B cell (primary cell): ENCODE data around the gene MMS19. TPM values are rescaled to one million over a fixed set of nuclear protein-coding genes. Genes with fewer than 3 reads are reported as not detected.

Experiments used
- ATAC-seq: fragments of 200-7000 bp; cut with Tn5 transposase; one replicate; pipeline ENCODE4 v1.10.0; 2021; ENCODE audit warnings: low read depth, mild to moderate bottlenecking, moderate number of reproducible peaks, moderate library complexity
- CTCF ChIA-PET: fragments of 350-600 bp; sonication (Branson Sonifier 250); formaldehyde crosslinking; loops from one replicate; lab custom pipeline; 2021; ENCODE audit warnings: antibody characterized with exemption, inconsistent platforms; lab: Charles Lee
- POLR2A ChIA-PET: fragments of 350-600 bp; sonication (Branson Sonifier 250); formaldehyde crosslinking; loops from one replicate; lab custom pipeline; 2021; ENCODE audit warnings: antibody characterized with exemption; lab: Charles Lee
- DNase-seq: peaks from one replicate; pipeline ENCODE4 v3.0.0; 2013
- H2AFZ ChIP-seq: 2 replicates; pipeline ENCODE4 v1.6.1; 2012; ENCODE audit warnings: mild to moderate bottlenecking, low read depth, low read length; ENCODE audit not compliant: insufficient read depth, poor library complexity, severe bottlenecking
- H3K27ac ChIP-seq, 2 donors: 1 replicate in 1 of 2; 2 replicates in 1 of 2; pipeline ENCODE4 v1.5.1; 2012 to 2013; ENCODE audit warnings: low read length in 2 of 2, mild to moderate bottlenecking in 2 of 2, moderate library complexity in 1 of 2
- H3K27me3 ChIP-seq, 4 experiments: fragments of 200-600 bp in 1 of 4; sonication (generic) in 1 of 4; replicated peaks in 1 of 4; 1 replicate in 2 of 4; 2 replicates in 2 of 4; pipeline versions ENCODE4 v1.6.1 to v1.7.0; 2013 to 2016; ENCODE audit warnings: low read length in 3 of 4, mild to moderate bottlenecking in 2 of 4, mixed read lengths in 1 of 4, moderate library complexity in 1 of 4; ENCODE audit not compliant: insufficient read depth in 4 of 4, control insufficient read depth in 3 of 4; ENCODE audit errors: control extremely low read depth in 1 of 4
- H3K36me3 ChIP-seq, 2 experiments: replicated peaks in 1 of 2; 1 replicate in 1 of 2; 2 replicates in 1 of 2; pipeline versions ENCODE4 v1.6.1 to v1.7.1; 2013; ENCODE audit warnings: low read length in 1 of 2; ENCODE audit not compliant: insufficient read depth in 2 of 2, control insufficient read depth in 1 of 2; ENCODE audit errors: control extremely low read depth in 1 of 2, extremely low read depth in 1 of 2
- H3K4me1 ChIP-seq, 2 donors: fragments of 200-600 bp in 1 of 2; sonication (generic) in 1 of 2; 1 replicate in 1 of 2; 2 replicates in 1 of 2; pipeline versions ENCODE4 v1.5.1 to v1.6.1; 2013 to 2017; ENCODE audit warnings: low read length in 2 of 2; ENCODE audit not compliant: control insufficient read depth in 2 of 2, insufficient read depth in 2 of 2
- H3K4me2 ChIP-seq: replicated peaks from 2 replicates; pipeline ENCODE3; 2012; ENCODE audit warnings: mild to moderate bottlenecking, low read depth, low read length; ENCODE audit not compliant: poor library complexity, severe bottlenecking
- H3K4me3 ChIP-seq, 5 experiments: fragments of 200-600 bp in 1 of 5; sonication (generic) in 1 of 5; 1 replicate in 3 of 5; 2 replicates in 2 of 5; pipeline versions ENCODE4 v1.5.1 to v1.7.0; 2011 to 2016; ENCODE audit warnings: low read length in 4 of 5, mild to moderate bottlenecking in 4 of 5, low read depth in 2 of 5, control low read depth in 1 of 5, moderate library complexity in 1 of 5; ENCODE audit not compliant: insufficient read depth in 1 of 5; ENCODE audit errors: control extremely low read depth in 1 of 5, extremely low read depth in 1 of 5
- H3K79me2 ChIP-seq: fragments of 200-600 bp; sonication (generic); one replicate; pipeline ENCODE4 v1.6.0; 2016; ENCODE audit warnings: low read length; ENCODE audit not compliant: control insufficient read depth, insufficient read depth
- H3K9ac ChIP-seq: fragments of 200-600 bp; sonication (generic); 2 replicates; pipeline ENCODE4 v1.6.1; 2017; ENCODE audit warnings: mild to moderate bottlenecking, low read length, moderate library complexity
- H3K9me3 ChIP-seq, 3 donors: one replicate each; pipeline versions ENCODE4 v1.6.1 to v1.7.1; 2013; ENCODE audit warnings: low read length in 2 of 3; ENCODE audit not compliant: control insufficient read depth in 2 of 3, insufficient read depth in 1 of 3; ENCODE audit errors: control extremely low read depth in 1 of 3
- H4K20me1 ChIP-seq: 2 replicates; pipeline ENCODE4 v1.6.0; 2012; ENCODE audit warnings: mild to moderate bottlenecking, low read length; ENCODE audit not compliant: insufficient read depth, control insufficient read depth, poor library complexity, severe bottlenecking
- H3K27ac Mint-ChIP-seq: one replicate; pipeline ENCODE4 v1.8.0; 2021; ENCODE audit warnings: mixed read lengths
- H3K27me3 Mint-ChIP-seq: one replicate; pipeline ENCODE4 v1.8.0; 2021; ENCODE audit warnings: mixed read lengths
- H3K4me1 Mint-ChIP-seq: one replicate; pipeline ENCODE4 v1.8.0; 2021; ENCODE audit warnings: mixed read lengths
- H3K4me3 Mint-ChIP-seq: one replicate; pipeline ENCODE4 v1.8.0; 2021; ENCODE audit warnings: mixed read lengths
- H3K9me3 Mint-ChIP-seq: one replicate; pipeline ENCODE4 v1.8.0; 2022; ENCODE audit warnings: mixed read lengths; ENCODE audit not compliant: insufficient read depth
- CTCF ChIP-seq: fragments of 200-600 bp; IDR thresholded peaks from one replicate; pipeline ENCODE4 v1.8.0; 2022; ENCODE audit warnings: antibody characterized with exemption, mild to moderate bottlenecking
- EZH2 ChIP-seq: IDR thresholded peaks from 2 replicates; pipeline ENCODE4 v1.6.1; 2012; ENCODE audit warnings: borderline replicate concordance, low read depth, mild to moderate bottlenecking, moderate library complexity, low read length; ENCODE audit not compliant: insufficient read depth, poor library complexity, severe bottlenecking
- WGBS: methylation state at CpG from one replicate; pipeline ENCODE4 v1.1.5; 2013; ENCODE audit warnings: missing lambda C conversion rate; ENCODE audit not compliant: insufficient coverage; 5-methylcytosine and 5-hydroxymethylcytosine counted together
- intact Hi-C: fragments of 100-400 bp; cut with micrococcal nuclease; formaldehyde crosslinking; loops from one replicate; pipeline ENCODE4 v1.10.0; 2022
- polyA plus RNA-seq: library from polyadenylated mRNA; depleted of rRNA; stranded (reverse); fragments of >200 nt; gene quantifications from 2 replicates; pipeline ENCODE4 v1.2.3, GENCODE V29; 2012
- total RNA-seq, 2 donors: library from RNA; stranded (reverse); fragments of 120-200 nt in 1 of 2; gene quantifications; 1 replicate in 1 of 2; 2 replicates in 1 of 2; pipeline versions ENCODE4 v1.2.3 to v1.2.4, GENCODE V29; 2013 to 2022

Gene MMS19
- total and polyA plus RNA-seq, 2 donors (not counting 1 experiment from before 2014, with no cell fraction given) = 82.1 to 102 TPM

- Mint-ChIP-seq H3K9me3 (no peaks in the 10 kb centered on the region), H3K27ac (no peak overlapping the region), H3K4me3 (no peak overlapping the region), H3K27me3 (peaks cover 50% of the 10 kb centered on the region), H3K4me1 (peaks cover 6% of the 10 kb centered on the region)
- Histone ChIP-seq H3K27ac (no peak overlapping the region), H3K27me3 (peaks cover 0 to 40% (median 17%) of the 10 kb centered on the region in 4 experiments), H3K4me3 (no peak overlapping the region), H3K79me2 (no peaks in the 10 kb centered on the region), H3K9ac (no peak overlapping the region), H2AFZ (no peak overlapping the region), H3K9me3 (no peaks in the 10 kb centered on the region), H3K36me3 (no peaks in the 10 kb centered on the region), H4K20me1 (no peaks in the 10 kb centered on the region), H3K4me2 (no peak overlapping the region), H3K4me1 (peaks cover 0 to 1% of the 10 kb centered on the region in 2 donors)
- no peak for DNase-seq
- no peak for TF ChIP-seq CTCF
- no peak for TF ChIP-seq EZH2
- POLR2A ChIA-PET = no interaction called here
- intact Hi-C loops = no loop called here
- WGBS = no CpG with 5 or more reads among the region's 1 CpG
- CTCF ChIA-PET = no interaction called here
- no peak for ATAC-seq
Observed at GRCh38 chr10:97505152-97505551, 6.9 kb upstream of the MMS19 start.

- POLR2A ChIA-PET = interaction anchor here (0.7 kb wide), 1 partner anchor 231 kb away, joined by 3 read pairs; no protein-coding TSS in a partner anchor
- H3K36me3 ChIP-seq = no peaks in the 10 kb centered on the region
- DNase-seq (no peak), ATAC-seq (no peak)
- TF ChIP-seq EZH2 (no peak), CTCF (no peak)
- H3K27ac ChIP-seq = no peak overlapping the region
- no peak overlapping the region for H3K4me3 ChIP-seq
- WGBS = 86% methylated on average over 2 of the region's 3 CpGs
- no peaks in the 10 kb centered on the region for H3K79me2 ChIP-seq
- peaks cover 0 to 52% (median 22%) of the 10 kb centered on the region in 4 experiments for H3K27me3 ChIP-seq
- CTCF ChIA-PET = no interaction called here
- Mint-ChIP-seq H3K27me3 (peaks cover 48% of the 10 kb centered on the region), H3K9me3 (no peaks in the 10 kb centered on the region), H3K27ac (no peak overlapping the region), H3K4me1 (peaks cover 11% of the 10 kb centered on the region), H3K4me3 (no peak overlapping the region)
- no peak overlapping the region for H2AFZ ChIP-seq
- intact Hi-C loops = no loop called here
- H3K4me2 ChIP-seq = no peak overlapping the region
- H4K20me1 ChIP-seq = no peaks in the 10 kb centered on the region
- H3K9me3 ChIP-seq = no peaks in the 10 kb centered on the region
- no peak overlapping the region for H3K9ac ChIP-seq
- peaks cover 9 to 10% of the 10 kb centered on the region in 2 donors for H3K4me1 ChIP-seq
Observed at GRCh38 chr10:97503406-97503805, 5.2 kb upstream of the MMS19 start.
